ENCODE data around the gene PLEKHN1. TPM values are rescaled to one million over a fixed set of nuclear protein-coding genes. Genes with fewer than 3 reads are reported as not detected.

Gene PLEKHN1
- total RNA-seq, 1 experiment from 2014 or later: 7.9 TPM

GRCh38 chr1:1023700-1024099 lies 57.4 kb downstream of the PLEKHN1 start:
- H3K4me1 Mint-ChIP-seq (ENCODE audit: insufficient read depth, unreplicated experiment): peaks cover 11% of the 10 kb centered on the region
- no TSS peak for BruUV-seq (replicated peaks)
- no peaks in the 10 kb centered on the region for H3K9me3 Mint-ChIP-seq (ENCODE audit: unreplicated experiment)
- intact Hi-C loops (cut with micrococcal nuclease): loop anchor here (2.0 kb wide), 1 partner anchor 35 kb away; no protein-coding TSS in a partner anchor
- POLR2A ChIA-PET: interaction anchor here (0.7 to 1.5 kb wide), 2 partner anchors 11 to 731 kb away, joined by 3 to 6 read pairs; partner anchors contain the start of gene ISG15
- H3K36me3 Mint-ChIP-seq (ENCODE audit: insufficient read depth, unreplicated experiment): peaks cover 4% of the 10 kb centered on the region
- TF ChIP-seq, protein P1, sequence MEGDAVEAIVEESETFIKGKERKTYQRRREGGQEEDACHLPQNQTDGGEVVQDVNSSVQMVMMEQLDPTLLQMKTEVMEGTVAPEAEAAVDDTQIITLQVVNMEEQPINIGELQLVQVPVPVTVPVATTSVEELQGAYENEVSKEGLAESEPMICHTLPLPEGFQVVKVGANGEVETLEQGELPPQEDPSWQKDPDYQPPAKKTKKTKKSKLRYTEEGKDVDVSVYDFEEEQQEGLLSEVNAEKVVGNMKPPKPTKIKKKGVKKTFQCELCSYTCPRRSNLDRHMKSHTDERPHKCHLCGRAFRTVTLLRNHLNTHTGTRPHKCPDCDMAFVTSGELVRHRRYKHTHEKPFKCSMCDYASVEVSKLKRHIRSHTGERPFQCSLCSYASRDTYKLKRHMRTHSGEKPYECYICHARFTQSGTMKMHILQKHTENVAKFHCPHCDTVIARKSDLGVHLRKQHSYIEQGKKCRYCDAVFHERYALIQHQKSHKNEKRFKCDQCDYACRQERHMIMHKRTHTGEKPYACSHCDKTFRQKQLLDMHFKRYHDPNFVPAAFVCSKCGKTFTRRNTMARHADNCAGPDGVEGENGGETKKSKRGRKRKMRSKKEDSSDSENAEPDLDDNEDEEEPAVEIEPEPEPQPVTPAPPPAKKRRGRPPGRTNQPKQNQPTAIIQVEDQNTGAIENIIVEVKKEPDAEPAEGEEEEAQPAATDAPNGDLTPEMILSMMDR (IDR thresholded peaks at IDR 0.05; ENCODE audit: unreplicated experiment): no peak
- no peaks in the 10 kb centered on the region for H3K27me3 Mint-ChIP-seq (ENCODE audit: insufficient read depth, unreplicated experiment)
- CTCF ChIA-PET: interaction anchor here (0.9 to 1.8 kb wide), 4 partner anchors 21 to 352 kb away, joined by 3 to 7 read pairs (median 4); partner anchors contain the start of gene AURKAIP1
- H3K27ac Mint-ChIP-seq (ENCODE audit: low read depth, unreplicated experiment): no peak overlapping the region
- no peak overlapping the region for H3K4me3 Mint-ChIP-seq (ENCODE audit: unreplicated experiment)
- no peak for DNase-seq (ENCODE audit: unreplicated experiment)

DNA sequence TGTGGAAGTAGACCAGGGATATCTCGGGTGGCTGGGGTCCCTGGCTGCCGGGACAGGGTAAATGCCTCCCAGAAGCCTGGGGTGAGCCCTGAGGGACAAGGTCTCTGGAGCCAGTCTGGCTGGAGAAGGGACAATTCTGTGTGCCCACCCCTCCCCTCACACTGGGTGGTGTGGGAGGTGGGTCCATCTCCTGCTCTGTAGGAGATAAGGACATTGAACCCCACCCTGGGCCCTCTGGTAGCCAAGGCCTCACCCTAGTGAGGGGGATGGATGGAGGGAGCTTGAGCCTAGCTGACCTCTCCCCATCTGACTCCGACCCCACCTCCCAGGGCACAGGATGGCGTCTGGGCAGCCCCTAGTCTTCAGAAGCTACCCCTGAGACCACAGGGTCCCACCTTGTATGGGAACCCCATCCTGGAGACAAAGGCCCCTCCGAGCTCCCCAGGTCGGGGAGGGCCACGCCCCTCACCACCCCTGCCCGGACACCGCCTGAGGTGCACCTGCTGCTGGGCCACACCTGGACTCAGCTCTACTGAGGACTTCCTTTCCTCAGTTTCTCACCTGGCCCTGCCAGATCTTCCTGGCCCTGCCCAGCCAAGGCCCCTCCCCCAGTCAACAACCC lies 58.0 kb downstream of the PLEKHN1 start:
- no peaks in the 10 kb centered on the region for H3K27me3 Mint-ChIP-seq (ENCODE audit: insufficient read depth, unreplicated experiment)
- TF ChIP-seq, protein P1 (IDR thresholded peaks at IDR 0.05; ENCODE audit: unreplicated experiment): no peak
- no peaks in the 10 kb centered on the region for H3K9me3 Mint-ChIP-seq (ENCODE audit: unreplicated experiment)
- POLR2A ChIA-PET: interaction anchor here (0.7 to 1.5 kb wide), 3 partner anchors 11 to 730 kb away, joined by 3 to 6 read pairs (median 3); partner anchors contain the start of gene ISG15
- H3K4me3 Mint-ChIP-seq (ENCODE audit: unreplicated experiment): peak overlapping the region; percentile 55
- H3K4me1 Mint-ChIP-seq (ENCODE audit: insufficient read depth, unreplicated experiment): peaks cover 11% of the 10 kb centered on the region
- peak overlapping the region; percentile 84 for H3K27ac Mint-ChIP-seq (ENCODE audit: low read depth, unreplicated experiment)
- intact Hi-C loops (cut with micrococcal nuclease): no loop called here
- BruUV-seq (replicated peaks): no TSS peak
- no peak for DNase-seq (ENCODE audit: unreplicated experiment)
- H3K36me3 Mint-ChIP-seq (ENCODE audit: insufficient read depth, unreplicated experiment): peaks cover 4% of the 10 kb centered on the region
- CTCF ChIA-PET: interaction anchor here (0.9 to 1.8 kb wide), 5 partner anchors 22 to 351 kb away, joined by 3 to 7 read pairs (median 3); partner anchors contain the start of gene AURKAIP1

- peak; percentile 76 for DNase-seq (ENCODE audit: unreplicated experiment)
- H3K4me1 Mint-ChIP-seq (ENCODE audit: insufficient read depth, unreplicated experiment): peaks cover 11% of the 10 kb centered on the region
- H3K4me3 Mint-ChIP-seq (ENCODE audit: unreplicated experiment): peak overlapping the region; percentile 55
- TF ChIP-seq, protein P1 (IDR thresholded peaks at IDR 0.05; ENCODE audit: unreplicated experiment): no peak
- BruUV-seq (replicated peaks): no TSS peak
- peaks cover 4% of the 10 kb centered on the region for H3K36me3 Mint-ChIP-seq (ENCODE audit: insufficient read depth, unreplicated experiment)
- H3K9me3 Mint-ChIP-seq (ENCODE audit: unreplicated experiment): no peaks in the 10 kb centered on the region
- H3K27ac Mint-ChIP-seq (ENCODE audit: low read depth, unreplicated experiment): peak overlapping the region; percentile 84
- CTCF ChIA-PET: interaction anchor here (0.9 to 1.8 kb wide), 8 partner anchors 22 to 350 kb away, joined by 3 to 7 read pairs (median 4); partner anchors contain the start of gene AURKAIP1
- intact Hi-C loops (cut with micrococcal nuclease): no loop called here
- POLR2A ChIA-PET: interaction anchor here (0.7 to 1.5 kb wide), 2 partner anchors 12 to 225 kb away, joined by 3 to 6 read pairs; partner anchors contain the start of gene ISG15
- H3K27me3 Mint-ChIP-seq (ENCODE audit: insufficient read depth, unreplicated experiment): no peaks in the 10 kb centered on the region
Observed at GRCh38 chr1:1024771-1025699, 58.8 kb downstream of the PLEKHN1 start.

Other genes with a start within 250 kb of the PLEKHN1 start
- gene SAMD11, start 42.6 kb upstream of the PLEKHN1 start, total RNA-seq (2022): not detected in 2 replicates
- 117 and 136 TPM in 2 replicates for gene NOC2L, start 7.2 kb upstream of the PLEKHN1 start, total RNA-seq (2022)
- gene KLHL17, start 5.9 kb upstream of the PLEKHN1 start, total RNA-seq (2022): 15.1 and 18.1 TPM in 2 replicates
- gene PERM1, start 15.6 kb downstream of the PLEKHN1 start, total RNA-seq (2022): not detected in 2 replicates
- 42.1 and 42.6 TPM in 2 replicates for gene HES4, start 33.6 kb downstream of the PLEKHN1 start, total RNA-seq (2022)
- gene ISG15, start 47.0 kb downstream of the PLEKHN1 start, total RNA-seq (2022): 7.4 and 8.8 TPM in 2 replicates
- 286 and 303 TPM in 2 replicates for gene AGRN, start 53.6 kb downstream of the PLEKHN1 start, total RNA-seq (2022)
- 0.30 and 0.37 TPM in 2 replicates for gene RNF223, start 107.8 kb downstream of the PLEKHN1 start, total RNA-seq (2022)
- gene C1orf159, start 149.6 kb downstream of the PLEKHN1 start, total RNA-seq (2022): 15.7 and 18.6 TPM in 2 replicates
- not detected in 2 replicates for gene TTLL10, start 207.4 kb downstream of the PLEKHN1 start, total RNA-seq (2022)
- gene TNFRSF18, start 240.1 kb downstream of the PLEKHN1 start, total RNA-seq (2022): not detected in 2 replicates
- not detected in 2 replicates for gene TNFRSF4, start 247.7 kb downstream of the PLEKHN1 start, total RNA-seq (2022)